Mammary epithelial cell (primary cell): ENCODE data around the gene ANO3.

Experiments
- EZH2 ChIP-seq: IDR thresholded peaks from 2 replicates; pipeline ENCODE4 v1.6.1; 2012; ENCODE audit warnings: low read length, inconsistent platforms, borderline replicate concordance
- TF ChIP-seq, protein P1 (sequence below), 2 donors: IDR thresholded peaks in 1 of 2; conservative IDR thresholded peaks in 1 of 2; 2 replicates each; pipeline ENCODE4 v1.5.1; 2011 to 2012; ENCODE audit warnings: inconsistent platforms in 2 of 2, low read length in 2 of 2, mild to moderate bottlenecking in 2 of 2, control low read depth in 1 of 2, low read depth in 1 of 2; ENCODE audit not compliant: insufficient read depth in 1 of 2; ENCODE audit errors: extremely low read depth in 1 of 2

DNA sequence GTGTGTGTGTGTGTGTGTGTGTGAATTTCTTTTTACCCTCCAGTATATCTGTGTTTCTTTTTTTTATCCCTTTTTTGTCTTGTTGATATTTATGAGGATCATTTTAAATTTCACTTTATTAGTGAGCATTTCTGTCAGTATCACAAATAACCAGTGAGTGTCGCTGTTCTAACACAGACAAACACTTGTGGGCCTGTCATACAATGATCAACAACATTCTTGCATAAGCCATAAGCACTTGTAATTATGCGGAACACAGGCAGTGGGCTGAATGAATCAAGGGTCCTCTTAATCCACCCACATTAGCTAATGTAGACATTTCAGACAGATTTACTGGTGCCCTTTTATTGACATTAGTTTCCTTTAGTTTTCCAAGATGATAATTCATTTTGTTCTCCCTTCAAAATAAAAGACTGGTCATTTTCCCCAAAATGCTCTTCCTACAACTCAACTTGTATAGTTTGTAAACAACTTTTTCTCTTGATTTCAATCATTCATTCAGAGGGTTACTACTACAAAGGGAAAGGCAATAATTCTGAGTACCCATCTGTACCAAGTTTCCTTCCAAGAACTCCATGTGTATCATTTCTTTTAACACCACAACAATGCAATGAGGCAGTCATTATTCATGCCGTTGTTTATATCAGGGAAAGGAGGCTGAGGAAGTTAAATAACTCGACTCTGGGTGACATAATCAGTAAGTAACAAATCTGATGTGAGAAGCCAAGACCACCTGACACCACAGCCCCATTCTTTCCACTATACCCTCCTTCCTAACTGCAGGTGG, 34.5 kb upstream of the ANO3 start:
- TF ChIP-seq, protein P1, sequence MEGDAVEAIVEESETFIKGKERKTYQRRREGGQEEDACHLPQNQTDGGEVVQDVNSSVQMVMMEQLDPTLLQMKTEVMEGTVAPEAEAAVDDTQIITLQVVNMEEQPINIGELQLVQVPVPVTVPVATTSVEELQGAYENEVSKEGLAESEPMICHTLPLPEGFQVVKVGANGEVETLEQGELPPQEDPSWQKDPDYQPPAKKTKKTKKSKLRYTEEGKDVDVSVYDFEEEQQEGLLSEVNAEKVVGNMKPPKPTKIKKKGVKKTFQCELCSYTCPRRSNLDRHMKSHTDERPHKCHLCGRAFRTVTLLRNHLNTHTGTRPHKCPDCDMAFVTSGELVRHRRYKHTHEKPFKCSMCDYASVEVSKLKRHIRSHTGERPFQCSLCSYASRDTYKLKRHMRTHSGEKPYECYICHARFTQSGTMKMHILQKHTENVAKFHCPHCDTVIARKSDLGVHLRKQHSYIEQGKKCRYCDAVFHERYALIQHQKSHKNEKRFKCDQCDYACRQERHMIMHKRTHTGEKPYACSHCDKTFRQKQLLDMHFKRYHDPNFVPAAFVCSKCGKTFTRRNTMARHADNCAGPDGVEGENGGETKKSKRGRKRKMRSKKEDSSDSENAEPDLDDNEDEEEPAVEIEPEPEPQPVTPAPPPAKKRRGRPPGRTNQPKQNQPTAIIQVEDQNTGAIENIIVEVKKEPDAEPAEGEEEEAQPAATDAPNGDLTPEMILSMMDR (conservative IDR thresholded peaks at IDR 0.05 in 1 of 2, IDR thresholded peaks at IDR 0.05 in 1 of 2; ENCODE audit: extremely low read depth in 1 of 2, insufficient read depth in 1 of 2, low read depth in 1 of 2, low read length in 2 of 2): peak; percentile 72 to 78
- no peak for TF ChIP-seq EZH2
